ENCODE results near the gene ZNF23. TPM values are rescaled to one million over a fixed set of nuclear protein-coding genes. Genes with fewer than 3 reads are reported as not detected.

The ZNF23 gene
- total and polyA plus RNA-seq, 3 experiments from 2014 or later = 8.2 to 9.4 (median 9.2) TPM

DNA sequence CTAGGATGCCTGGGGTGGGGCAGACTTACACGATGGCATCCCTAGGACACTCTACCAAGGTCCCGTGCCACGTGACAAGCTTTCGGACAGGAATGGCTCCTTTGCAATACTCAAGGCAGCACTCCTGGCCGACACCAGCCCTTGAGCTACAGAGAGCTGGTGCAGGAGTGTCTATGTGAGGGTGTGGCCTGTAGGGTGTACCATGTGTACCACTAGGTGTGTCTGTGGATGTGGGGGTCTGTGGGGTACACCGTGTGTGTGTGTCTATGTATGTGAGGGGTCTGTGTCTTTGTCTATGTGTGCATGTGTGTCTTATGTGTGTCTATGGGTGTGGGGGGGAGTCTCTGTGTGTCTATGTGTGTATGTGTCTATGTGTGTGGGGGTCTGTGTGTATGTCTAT lies 18.3 kb downstream of the ZNF23 start:
- Mint-ChIP-seq H3K27me3 (peaks cover 2 to 14% of the 10 kb centered on the region in 2 donors), H3K36me3 (peaks cover 0 to 16% (median 15%) of the 10 kb centered on the region in 3 donors), H3K4me1 (no peaks in the 10 kb centered on the region), H3K4me3 (no peak overlapping the region), H3K9me3 (peaks cover 13 to 50% (median 43%) of the 10 kb centered on the region in 5 donors), H3K27ac (no peak overlapping the region)
- H3K4me3 ChIP-seq (ENCODE audit: low read length) = no peak overlapping the region
- ChIA-PET POLR2A (no interaction called here), CTCF (no interaction called here)
- no peaks in the 10 kb centered on the region for H3K27me3 ChIP-seq (ENCODE audit: insufficient read depth, low read length, poor library complexity, severe bottlenecking)
- DNase-seq = no peak
- H3K4me1 ChIP-seq (ENCODE audit: insufficient read depth, low read length) = no peaks in the 10 kb centered on the region
- no peak overlapping the region for H3K27ac ChIP-seq (ENCODE audit: low read depth, low read length)
- peaks cover 18% of the 10 kb centered on the region for H3K9me3 ChIP-seq (ENCODE audit: low read length)
- H3K36me3 ChIP-seq (ENCODE audit: insufficient read depth, low read length) = peaks cover 7% of the 10 kb centered on the region

DNA sequence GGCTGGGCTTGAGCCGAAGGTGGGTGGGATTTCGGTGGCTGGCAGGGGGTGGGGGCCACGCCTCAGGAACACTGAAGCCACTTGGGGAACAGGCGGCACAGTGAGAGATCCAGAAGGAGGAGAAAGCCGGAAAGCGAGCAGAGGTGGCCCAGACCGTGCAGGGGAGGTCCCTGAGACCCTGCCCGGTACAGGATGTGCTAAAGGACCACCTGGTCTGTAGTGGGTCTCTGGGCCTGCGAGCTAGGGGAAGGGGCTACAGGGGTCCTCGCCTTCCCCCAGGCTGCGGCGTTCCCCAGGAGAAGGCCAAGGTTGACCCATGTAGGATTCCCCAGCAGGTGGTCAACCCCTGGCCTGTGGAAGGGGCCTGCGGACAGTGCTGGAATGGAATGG lies 20.0 kb downstream of the ZNF23 start, which contains the start of gene TLE7:
Gene TLE7, minus strand, starts transcription at position 4 of the 390 bp plus-strand sequence. CDS start 8,730 bp downstream, outside the sequence.
- CTCF ChIA-PET = no interaction called here

DNA sequence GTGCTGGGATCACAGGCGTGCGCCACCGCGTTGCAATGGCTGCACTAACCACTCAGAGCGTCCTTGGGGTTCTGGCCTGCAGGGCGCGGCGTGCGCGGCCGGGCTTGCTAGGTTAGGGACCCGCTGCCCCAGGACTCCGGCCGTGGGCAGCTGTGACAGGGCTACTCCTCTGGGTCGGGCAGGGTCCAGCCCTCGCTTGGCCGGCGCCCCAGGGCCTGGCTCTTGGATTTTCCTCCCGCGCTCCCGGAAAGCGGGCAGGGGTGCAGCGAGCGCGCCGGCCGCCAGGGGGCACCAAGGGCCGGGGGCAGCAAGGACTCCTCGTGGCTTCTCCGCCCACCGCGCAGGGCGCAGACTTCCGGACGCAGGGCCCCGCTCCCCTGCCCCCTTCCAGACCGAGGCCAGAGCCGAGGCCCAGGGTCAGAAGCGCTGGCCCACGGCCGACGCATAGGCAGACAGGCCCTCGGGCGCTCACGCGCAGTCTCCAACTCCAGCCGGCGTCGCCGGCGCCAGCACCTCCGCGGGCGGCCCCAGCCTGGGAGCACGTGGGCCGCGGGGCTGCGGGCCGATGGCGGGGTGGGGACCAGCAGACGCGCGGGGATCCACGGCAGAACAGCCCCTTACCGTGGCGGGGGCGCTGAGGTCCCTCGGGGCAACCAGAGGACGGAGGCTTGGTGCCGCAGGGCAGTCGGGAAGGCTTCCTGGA lies 20.5 kb downstream of the ZNF23 start:
- ChIA-PET CTCF (no interaction called here), POLR2A (no interaction called here)
- peaks cover 0 to 6% (median 1%) of the 10 kb centered on the region in 3 donors for H3K36me3 Mint-ChIP-seq
- Histone ChIP-seq H3K36me3 (ENCODE audit: insufficient read depth, low read length) (no peaks in the 10 kb centered on the region), H3K27ac (ENCODE audit: low read depth, low read length) (no peak overlapping the region), H3K27me3 (ENCODE audit: insufficient read depth, low read length, poor library complexity, severe bottlenecking) (no peaks in the 10 kb centered on the region), H3K4me1 (ENCODE audit: insufficient read depth, low read length) (no peaks in the 10 kb centered on the region), H3K9me3 (ENCODE audit: low read length) (peaks cover 3% of the 10 kb centered on the region), H3K4me3 (ENCODE audit: low read length) (no peak overlapping the region)
- H3K4me1 Mint-ChIP-seq = no peaks in the 10 kb centered on the region
- no peak overlapping the region for H3K4me3 Mint-ChIP-seq
- peak in 1 of 5 donors; percentile 19 for DNase-seq
- no peak overlapping the region for H3K27ac Mint-ChIP-seq
- H3K27me3 Mint-ChIP-seq = peaks cover 9 to 26% of the 10 kb centered on the region in 2 donors
- H3K9me3 Mint-ChIP-seq = peaks cover 7 to 27% (median 23%) of the 10 kb centered on the region in 5 donors

More for the DNA sequence above, 20.0 kb downstream of the ZNF23 start, which contains the start of gene TLE7:
- DNase-seq = no peak
- no peaks in the 10 kb centered on the region for H3K36me3 ChIP-seq (ENCODE audit: insufficient read depth, low read length)
- H3K9me3 Mint-ChIP-seq = peaks cover 7 to 33% (median 27%) of the 10 kb centered on the region in 5 donors
- H3K27ac ChIP-seq (ENCODE audit: low read depth, low read length) = no peak within 1 kb of the TSS
- POLR2A ChIA-PET = no interaction called here
- H3K27ac Mint-ChIP-seq = no peak within 1 kb of the TSS
- H3K36me3 Mint-ChIP-seq = peaks cover 0 to 6% (median 1%) of the 10 kb centered on the region in 3 donors
- no peaks in the 10 kb centered on the region for H3K4me1 ChIP-seq (ENCODE audit: insufficient read depth, low read length)
- no peak within 1 kb of the TSS for H3K4me3 ChIP-seq (ENCODE audit: low read length)
- no peaks in the 10 kb centered on the region for H3K4me1 Mint-ChIP-seq
- H3K27me3 Mint-ChIP-seq = peaks cover 9 to 22% of the 10 kb centered on the region in 2 donors
- no peaks in the 10 kb centered on the region for H3K27me3 ChIP-seq (ENCODE audit: insufficient read depth, low read length, poor library complexity, severe bottlenecking)
- H3K9me3 ChIP-seq (ENCODE audit: low read length) = peaks cover 4% of the 10 kb centered on the region
- peak within 1 kb of the TSS in 1 of 7 donors; percentile 11 for H3K4me3 Mint-ChIP-seq

DNA sequence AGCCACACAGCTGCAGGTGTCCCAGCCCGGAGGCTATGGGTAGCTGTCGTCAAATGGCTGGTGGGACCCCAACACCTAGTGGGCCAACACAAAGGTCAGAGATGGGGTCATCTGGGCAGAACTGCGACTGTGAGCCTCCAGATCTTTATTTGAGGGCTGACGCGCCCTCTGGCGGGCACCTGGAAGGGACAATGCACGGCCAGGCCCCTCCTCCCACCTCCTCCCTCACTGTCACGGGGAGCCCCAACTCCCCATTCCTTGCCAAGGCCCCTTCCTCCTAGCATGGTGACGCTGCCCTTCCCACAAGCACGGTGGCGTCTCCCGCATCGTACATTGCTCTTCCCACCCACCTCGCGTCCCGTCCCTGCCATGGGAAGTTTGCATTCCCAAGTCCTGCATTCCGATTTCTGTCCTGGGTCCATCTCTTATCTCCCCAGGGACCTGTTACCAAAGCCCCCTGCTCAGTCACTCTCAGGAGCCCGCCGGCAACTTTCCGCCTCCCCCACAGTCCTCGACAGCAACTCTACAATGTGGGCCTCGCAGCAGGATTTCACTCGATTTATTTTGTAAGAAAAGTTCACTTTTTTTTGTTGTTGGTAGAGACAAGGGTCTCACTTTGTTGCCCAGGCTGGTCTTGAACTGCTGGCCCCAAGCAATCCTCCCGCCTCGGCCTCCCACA lies 21.2 kb downstream of the ZNF23 start:
- peaks cover 4 to 21% (median 19%) of the 10 kb centered on the region in 5 donors for H3K9me3 Mint-ChIP-seq
- H3K27ac Mint-ChIP-seq = no peak overlapping the region
- H3K4me1 Mint-ChIP-seq = no peaks in the 10 kb centered on the region
- no peak overlapping the region for H3K4me3 ChIP-seq (ENCODE audit: low read length)
- ChIA-PET CTCF (interaction anchor here (1.8 kb wide), 1 partner anchor 28 kb away, joined by 6 read pairs; no protein-coding TSS in a partner anchor), POLR2A (no interaction called here)
- no peak for DNase-seq
- H3K27me3 Mint-ChIP-seq = peaks cover 9 to 27% of the 10 kb centered on the region in 2 donors
- no peaks in the 10 kb centered on the region for H3K27me3 ChIP-seq (ENCODE audit: insufficient read depth, low read length, poor library complexity, severe bottlenecking)
- H3K4me1 ChIP-seq (ENCODE audit: insufficient read depth, low read length) = no peaks in the 10 kb centered on the region
- H3K4me3 Mint-ChIP-seq = no peak overlapping the region
- peaks cover 0 to 4% (median 1%) of the 10 kb centered on the region in 3 donors for H3K36me3 Mint-ChIP-seq
- no peaks in the 10 kb centered on the region for H3K36me3 ChIP-seq (ENCODE audit: insufficient read depth, low read length)
- H3K27ac ChIP-seq (ENCODE audit: low read depth, low read length) = no peak overlapping the region
- H3K9me3 ChIP-seq (ENCODE audit: low read length) = peaks cover 3% of the 10 kb centered on the region

DNA sequence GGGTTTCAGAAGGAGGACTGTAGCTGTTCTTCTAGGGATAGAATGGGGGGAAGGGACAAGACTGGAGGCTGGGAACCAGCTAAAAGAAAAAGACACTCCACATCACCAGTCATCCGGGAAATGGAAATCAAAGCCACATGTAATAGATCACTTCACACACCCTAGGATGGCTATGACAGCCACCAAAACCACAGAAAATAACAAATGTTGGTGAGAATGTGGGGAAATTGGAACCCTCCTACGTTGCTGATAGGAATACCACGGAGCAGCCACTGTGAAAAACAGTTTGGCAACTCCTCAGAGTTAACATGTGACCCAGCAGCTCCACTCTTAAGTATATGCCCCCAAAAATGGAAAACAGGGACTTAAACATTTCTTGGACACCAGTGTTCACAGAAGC lies 22.5 kb downstream of the ZNF23 start:
- no peaks in the 10 kb centered on the region for H3K9me3 ChIP-seq (ENCODE audit: low read length)
- H3K4me1 ChIP-seq (ENCODE audit: insufficient read depth, low read length) = no peaks in the 10 kb centered on the region
- H3K36me3 Mint-ChIP-seq = peaks cover 0 to 1% (median 0%) of the 10 kb centered on the region in 3 donors
- H3K4me1 Mint-ChIP-seq = no peaks in the 10 kb centered on the region
- ChIA-PET CTCF (interaction anchor here (1.8 kb wide), 1 partner anchor 27 kb away, joined by 6 read pairs; no protein-coding TSS in a partner anchor), POLR2A (no interaction called here)
- peaks cover 0 to 12% (median 9%) of the 10 kb centered on the region in 5 donors for H3K9me3 Mint-ChIP-seq
- H3K4me3 Mint-ChIP-seq = no peak overlapping the region
- H3K27me3 ChIP-seq (ENCODE audit: insufficient read depth, low read length, poor library complexity, severe bottlenecking) = no peaks in the 10 kb centered on the region
- H3K36me3 ChIP-seq (ENCODE audit: insufficient read depth, low read length) = no peaks in the 10 kb centered on the region
- DNase-seq = no peak
- no peak overlapping the region for H3K4me3 ChIP-seq (ENCODE audit: low read length)
- peaks cover 9 to 27% of the 10 kb centered on the region in 2 donors for H3K27me3 Mint-ChIP-seq
- no peak overlapping the region for H3K27ac ChIP-seq (ENCODE audit: low read depth, low read length)
- H3K27ac Mint-ChIP-seq = no peak overlapping the region

DNA sequence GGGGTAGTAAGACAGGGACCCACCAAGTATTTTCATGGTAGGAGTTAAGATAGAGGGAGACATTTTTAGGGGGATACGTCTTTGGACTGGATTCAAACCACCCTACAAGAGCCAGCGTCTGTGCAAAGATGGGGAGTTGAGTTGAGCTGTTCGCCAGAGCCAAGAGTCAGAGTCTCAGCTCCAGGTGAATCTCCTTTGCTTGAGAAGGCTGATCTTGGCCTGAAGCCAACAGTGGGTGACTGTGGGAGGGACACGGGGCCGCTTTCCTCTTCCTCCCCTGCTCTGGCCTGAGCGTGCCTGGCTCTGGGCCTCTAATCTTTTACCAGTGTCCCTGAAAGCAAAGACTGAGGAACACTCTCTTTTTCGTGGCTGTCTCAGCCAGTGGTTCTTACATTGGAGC lies 25.6 kb downstream of the ZNF23 start:
- Histone ChIP-seq H3K4me3 (ENCODE audit: low read length) (no peak overlapping the region), H3K36me3 (ENCODE audit: insufficient read depth, low read length) (no peaks in the 10 kb centered on the region), H3K4me1 (ENCODE audit: insufficient read depth, low read length) (no peaks in the 10 kb centered on the region), H3K27me3 (ENCODE audit: insufficient read depth, low read length, poor library complexity, severe bottlenecking) (no peaks in the 10 kb centered on the region), H3K9me3 (ENCODE audit: low read length) (no peaks in the 10 kb centered on the region), H3K27ac (ENCODE audit: low read depth, low read length) (no peak overlapping the region)
- no peaks in the 10 kb centered on the region for H3K4me1 Mint-ChIP-seq
- H3K27ac Mint-ChIP-seq = no peak overlapping the region
- no peaks in the 10 kb centered on the region for H3K9me3 Mint-ChIP-seq
- POLR2A ChIA-PET = no interaction called here
- peaks cover 7 to 40% of the 10 kb centered on the region in 2 donors for H3K27me3 Mint-ChIP-seq
- peaks cover 0 to 1% (median 0%) of the 10 kb centered on the region in 3 donors for H3K36me3 Mint-ChIP-seq
- CTCF ChIA-PET = no interaction called here
- no peak for DNase-seq
- H3K4me3 Mint-ChIP-seq = no peak overlapping the region

DNA sequence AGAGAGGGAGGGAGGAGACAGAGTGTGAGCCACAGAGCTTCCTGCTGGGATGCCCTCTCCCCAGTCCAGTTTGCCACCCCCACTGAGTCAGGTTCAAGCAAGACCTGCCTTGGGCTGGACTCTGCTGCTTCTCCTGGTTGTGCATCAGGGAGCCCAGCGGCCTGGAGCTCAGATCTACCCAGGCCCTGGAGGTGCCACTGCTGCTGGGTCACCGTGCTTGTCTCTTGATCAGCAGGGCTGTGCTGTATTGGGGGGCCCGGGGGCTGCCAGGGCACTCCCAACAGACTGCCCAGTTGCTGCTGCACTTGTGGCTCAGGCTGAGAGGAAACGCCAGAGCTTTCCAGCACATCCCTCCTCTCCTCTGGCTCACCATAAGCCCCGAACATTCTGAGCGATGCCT lies 29.1 kb downstream of the ZNF23 start:
- POLR2A ChIA-PET = no interaction called here
- H3K27ac Mint-ChIP-seq = no peak overlapping the region
- H3K4me3 ChIP-seq (ENCODE audit: low read length) = no peak overlapping the region
- H3K27me3 ChIP-seq (ENCODE audit: insufficient read depth, low read length, poor library complexity, severe bottlenecking) = no peaks in the 10 kb centered on the region
- peaks cover 4 to 28% of the 10 kb centered on the region in 2 donors for H3K27me3 Mint-ChIP-seq
- H3K36me3 ChIP-seq (ENCODE audit: insufficient read depth, low read length) = no peaks in the 10 kb centered on the region
- H3K27ac ChIP-seq (ENCODE audit: low read depth, low read length) = no peak overlapping the region
- no peak for DNase-seq
- peaks cover 0 to 2% (median 0%) of the 10 kb centered on the region in 5 donors for H3K9me3 Mint-ChIP-seq
- no peaks in the 10 kb centered on the region for H3K4me1 ChIP-seq (ENCODE audit: insufficient read depth, low read length)
- CTCF ChIA-PET = no interaction called here
- no peaks in the 10 kb centered on the region for H3K9me3 ChIP-seq (ENCODE audit: low read length)
- H3K4me1 Mint-ChIP-seq = peaks cover 0 to 2% (median 0%) of the 10 kb centered on the region in 3 donors
- no peak overlapping the region for H3K4me3 Mint-ChIP-seq
- peaks cover 0 to 1% (median 0%) of the 10 kb centered on the region in 3 donors for H3K36me3 Mint-ChIP-seq

DNA sequence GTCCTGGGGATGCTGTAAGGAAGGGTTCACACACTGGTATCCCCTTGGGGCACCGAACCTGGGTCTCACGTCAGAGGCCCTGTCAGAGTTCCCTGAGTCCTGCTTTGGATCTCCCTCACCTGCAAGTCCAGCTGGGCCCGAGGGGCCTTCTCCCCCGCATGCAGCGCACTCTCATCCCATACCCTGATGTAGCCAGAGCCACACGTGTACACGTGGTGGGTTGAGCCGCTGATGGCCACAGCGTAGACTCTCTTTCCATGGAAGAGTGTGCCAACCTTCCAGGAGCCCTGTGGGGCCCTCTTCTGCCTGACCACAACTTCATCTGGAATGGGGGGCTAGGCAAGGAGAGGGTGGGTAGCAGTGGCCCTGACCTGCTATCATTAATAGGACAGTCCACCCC lies 30.1 kb downstream of the ZNF23 start:
- ChIA-PET CTCF (interaction anchor here (1.0 kb wide), 1 partner anchor 19 kb away, joined by 3 read pairs; no protein-coding TSS in a partner anchor), POLR2A (no interaction called here)
- H3K4me3 Mint-ChIP-seq = no peak overlapping the region
- no peak overlapping the region for H3K27ac Mint-ChIP-seq
- Histone ChIP-seq H3K27me3 (ENCODE audit: insufficient read depth, low read length, poor library complexity, severe bottlenecking) (no peaks in the 10 kb centered on the region), H3K27ac (ENCODE audit: low read depth, low read length) (no peak overlapping the region), H3K4me1 (ENCODE audit: insufficient read depth, low read length) (no peaks in the 10 kb centered on the region), H3K4me3 (ENCODE audit: low read length) (no peak overlapping the region), H3K9me3 (ENCODE audit: low read length) (no peaks in the 10 kb centered on the region), H3K36me3 (ENCODE audit: insufficient read depth, low read length) (no peaks in the 10 kb centered on the region)
- H3K9me3 Mint-ChIP-seq = peaks cover 0 to 3% (median 0%) of the 10 kb centered on the region in 5 donors
- no peak for DNase-seq
- no peaks in the 10 kb centered on the region for H3K36me3 Mint-ChIP-seq
- H3K27me3 Mint-ChIP-seq = peaks cover under 1 to 26% of the 10 kb centered on the region in 2 donors
- peaks cover 0 to 4% (median 2%) of the 10 kb centered on the region in 3 donors for H3K4me1 Mint-ChIP-seq

All from CD8-positive, alpha-beta memory T cell (primary cell).